Measurements from ENCODE around the gene NOXA1.

Gene NOXA1

GRCh38 chr9:137455359-137455991 is 32.3 kb downstream of the NOXA1 start:
- DNase-seq: no peak

GRCh38 chr9:137456061-137456863 is 33.1 kb downstream of the NOXA1 start:
- no peak for DNase-seq

- DNase-seq: no peak
These were observed 33.7 kb downstream of the NOXA1 start for GRCh38 chr9:137456864-137457405.

GRCh38 chr9:137457406-137458193 is 34.4 kb downstream of the NOXA1 start:
- DNase-seq: no peak

GRCh38 chr9:137458194-137459151 is 35.3 kb downstream of the NOXA1 start:
- DNase-seq: no peak

GRCh38 chr9:137459152-137459600 is 36.0 kb downstream of the NOXA1 start, which contains the start of gene NSMF:
Gene NSMF (minus strand): TSS chr9:137459334. CDS start chr9:137459102, 232 bp downstream.
- DNase-seq: peak; percentile 76 to 79

GRCh38 chr9:137459601-137460362 is 36.6 kb downstream of the NOXA1 start:
- DNase-seq: no peak

- no peak for DNase-seq
These were observed 37.4 kb downstream of the NOXA1 start for GRCh38 chr9:137460363-137461315.

GRCh38 chr9:137461316-137461662 is 38.1 kb downstream of the NOXA1 start:
- no peak for DNase-seq

- peak; percentile 28 to 52 for DNase-seq
These were observed 38.6 kb downstream of the NOXA1 start for GRCh38 chr9:137461663-137462395.

GRCh38 chr9:137462396-137462985 is 39.3 kb downstream of the NOXA1 start:
- DNase-seq: no peak

GRCh38 chr9:137462986-137463930 is 40.1 kb downstream of the NOXA1 start:
- DNase-seq: no peak

- no peak for DNase-seq
These were observed 40.7 kb downstream of the NOXA1 start for GRCh38 chr9:137463931-137464290.

- no peak for DNase-seq
These were observed 41.3 kb downstream of the NOXA1 start for GRCh38 chr9:137464291-137464999.

- DNase-seq: no peak
These were observed 42.0 kb downstream of the NOXA1 start for GRCh38 chr9:137465000-137465719.

GRCh38 chr9:137465720-137466388 is 42.7 kb downstream of the NOXA1 start:
- DNase-seq: no peak

All from bone marrow (tissue), 2 donors.